Astrocyte of the cerebellum (primary cell): ENCODE data around the gene EFCAB9.

Experiments used
- DNase-seq: peaks from one replicate; pipeline ENCODE4 v3.0.0-alpha.2; 2011; ENCODE audit warnings: low read depth
- H3K4me3 ChIP-seq: 2 replicates; pipeline ENCODE4 v1.5.1; 2011; ENCODE audit warnings: mild to moderate bottlenecking, low read depth, low read length, moderate library complexity
- CTCF ChIP-seq: IDR thresholded peaks from 2 replicates; pipeline ENCODE4 v1.5.1; 2012; ENCODE audit warnings: low read length, low read depth, moderate library complexity, mild to moderate bottlenecking; ENCODE audit errors: missing control alignments
- in situ Hi-C: cut with HindIII; loops from 2 replicates; pipeline ENCODE4 v1.10.0; 2017; ENCODE audit warnings: low sequenced_read_pairs

Gene EFCAB9

GRCh38 chr5:172178301-172178987 lies 15.5 kb upstream of the EFCAB9 start:
- DNase-seq = no peak
- no peak overlapping the region for H3K4me3 ChIP-seq
- TF ChIP-seq CTCF = no peak
- in situ Hi-C loops = loop anchor here (10.0 kb wide), 1 partner anchor 754 kb away; no protein-coding TSS in a partner anchor

GRCh38 chr5:172178991-172179989 lies 14.7 kb upstream of the EFCAB9 start:
- peak; percentile 60 for DNase-seq
- no peak for TF ChIP-seq CTCF
- H3K4me3 ChIP-seq = no peak overlapping the region
- in situ Hi-C loops = loop anchor here (10.0 kb wide), 1 partner anchor 754 kb away; no protein-coding TSS in a partner anchor

- DNase-seq = no peak
- H3K4me3 ChIP-seq = no peak overlapping the region
These were observed 13.0 kb upstream of the EFCAB9 start for GRCh38 chr5:172180936-172181335.

GRCh38 chr5:172182291-172182690 lies 11.7 kb upstream of the EFCAB9 start:
- DNase-seq = no peak
- in situ Hi-C loops = no loop called here
- no peak for TF ChIP-seq CTCF
- no peak overlapping the region for H3K4me3 ChIP-seq

More at GRCh38 chr5:172180936-172181335, 13.0 kb upstream of the EFCAB9 start:
- in situ Hi-C loops = no loop called here
- TF ChIP-seq CTCF = no peak

GRCh38 chr5:172183881-172184280 lies 10.1 kb upstream of the EFCAB9 start:
- in situ Hi-C loops = no loop called here
- no peak overlapping the region for H3K4me3 ChIP-seq

More at GRCh38 chr5:172183881-172184280, 10.1 kb upstream of the EFCAB9 start:
- TF ChIP-seq CTCF = no peak
- DNase-seq = no peak
